PC-3 (cell line): ENCODE results near the gene MAPKAP1.

ENCODE experiments used
- CTCF ChIP-seq: fragments of 300-600 bp; sonication (generic); conservative IDR thresholded peaks from 2 replicates; pipeline ENCODE4 v1.5.1; 2017; ENCODE audit warnings: antibody characterized with exemption, low read depth, mild to moderate bottlenecking, low read length
- EZH2phosphoT487 ChIP-seq: fragments of 300-600 bp; sonication (generic); IDR thresholded peaks from 2 replicates; pipeline ENCODE4 v1.6.1; 2018; ENCODE audit warnings: mild to moderate bottlenecking, antibody characterized with exemption, low read length, borderline replicate concordance

- TF ChIP-seq CTCF = no peak
- no peak for TF ChIP-seq EZH2phosphoT487
These were observed 74.5 kb downstream of the MAPKAP1 start for GRCh38 chr9:125632321-125633115.
